PC-3 (cell line): ENCODE data around the gene GALNT10. TPM values are rescaled to one million over a fixed set of nuclear protein-coding genes. Genes with fewer than 3 reads are reported as not detected.

Experiments used
- ATAC-seq: fragments of 200-7000 bp; cut with Tn5 transposase; 2 replicates; pipeline ENCODE4 v1.9.1; 2020; ENCODE audit warnings: mild to moderate bottlenecking, moderate library complexity
- BruUV-seq: library from RNA; stranded (reverse); fragments of 400-500 nt; replicated peaks from 2 replicates; lab custom pipeline; 2021; lab: Mats Ljungman, UMichigan
- CTCF ChIA-PET: fragments of 300-600 bp; sonication (Branson Sonifier 250); formaldehyde crosslinking; loops from one replicate; lab custom pipeline; 2022; ENCODE audit warnings: antibody characterized with exemption; lab: Charles Lee
- POLR2A ChIA-PET: fragments of 300-600 bp; sonication (Branson Sonifier 250); formaldehyde crosslinking; loops from one replicate; lab custom pipeline; 2022; ENCODE audit warnings: antibody characterized with exemption; ENCODE audit not compliant: unreplicated experiment; lab: Charles Lee
- DNase-seq: peaks from one replicate; pipeline ENCODE4 v3.0.0-alpha.2; 2015
- H2AFZ ChIP-seq: fragments of 300-600 bp; sonication (generic); 2 replicates; pipeline ENCODE4 v1.6.0; 2016; ENCODE audit warnings: antibody characterized with exemption, low read length
- H3F3A ChIP-seq: fragments of 300-600 bp; sonication (generic); one replicate; pipeline ENCODE4 v1.6.0; 2017; ENCODE audit warnings: antibody characterized with exemption, low read length, control low read depth, mild to moderate bottlenecking; ENCODE audit not compliant: unreplicated experiment
- H3K27ac ChIP-seq: fragments of 300-600 bp; sonication (generic); 2 replicates; pipeline ENCODE4 v1.5.1; 2016; ENCODE audit warnings: mild to moderate bottlenecking, low read length
- H3K27me3 ChIP-seq: fragments of 300-600 bp; sonication (generic); 2 replicates; pipeline ENCODE4 v1.6.1; 2016; ENCODE audit warnings: low read length, mixed read lengths
- H3K36me3 ChIP-seq: fragments of 300-600 bp; sonication (generic); 2 replicates; pipeline ENCODE4 v1.6.1; 2016; ENCODE audit warnings: low read depth, mixed run types, low read length, mixed read lengths
- H3K4me1 ChIP-seq: fragments of 300-600 bp; sonication (generic); 2 replicates; pipeline ENCODE4 v1.5.1; 2016; ENCODE audit warnings: low read length; ENCODE audit not compliant: insufficient read depth
- H3K4me2 ChIP-seq: fragments of 300-600 bp; sonication (generic); 2 replicates; pipeline ENCODE4 v1.6.0; 2016; ENCODE audit warnings: low read length
- H3K4me3 ChIP-seq: fragments of 300-600 bp; sonication (generic); 2 replicates; pipeline ENCODE4 v1.5.1; 2016; ENCODE audit warnings: mild to moderate bottlenecking, low read length, mixed read lengths
- H3K79me2 ChIP-seq: fragments of 300-600 bp; sonication (generic); 2 replicates; pipeline ENCODE4 v1.6.1; 2017; ENCODE audit warnings: low read length, mixed read lengths
- H3K9ac ChIP-seq: fragments of 300-600 bp; sonication (generic); 2 replicates; pipeline ENCODE4 v1.6.0; 2016; ENCODE audit warnings: mild to moderate bottlenecking, low read length
- H3K9me2 ChIP-seq: fragments of 300-600 bp; sonication (generic); replicated peaks from 2 replicates; pipeline ENCODE4 v1.6.1; 2016; ENCODE audit warnings: mixed run types, low read length, mixed read lengths
- H3K9me3 ChIP-seq: fragments of 300-600 bp; sonication (generic); 2 replicates; pipeline ENCODE4 v1.6.1; 2016; ENCODE audit warnings: low read length, mixed read lengths
- H4K20me1 ChIP-seq: fragments of 300-600 bp; sonication (generic); 2 replicates; pipeline ENCODE4 v1.6.1; 2016; ENCODE audit warnings: low read length, mixed read lengths
- EZH2 ChIP-seq: fragments of 300-600 bp; sonication (generic); IDR thresholded peaks from one replicate; pipeline ENCODE4 v1.6.1; 2017; ENCODE audit warnings: antibody characterized with exemption, mild to moderate bottlenecking, low read length; ENCODE audit not compliant: unreplicated experiment
- EZH2phosphoT487 ChIP-seq: fragments of 300-600 bp; sonication (generic); IDR thresholded peaks from 2 replicates; pipeline ENCODE4 v1.6.1; 2018; ENCODE audit warnings: mild to moderate bottlenecking, antibody characterized with exemption, low read length, borderline replicate concordance
- intact Hi-C: fragments of 100-400 bp; cut with micrococcal nuclease; formaldehyde crosslinking; loops from 2 replicates; pipeline ENCODE4 v1.9.0; 2023
- total RNA-seq: library from RNA; depleted of rRNA; stranded (reverse); fragments of >200 nt; gene quantifications from 2 replicates; pipeline ENCODE4 v1.2.3, GENCODE V29; 2014
- TF ChIP-seq, protein P1 (sequence below): fragments of 300-600 bp; sonication (generic); conservative IDR thresholded peaks from 2 replicates; pipeline ENCODE4 v1.5.1; 2017; ENCODE audit warnings: antibody characterized with exemption, low read depth, mild to moderate bottlenecking, low read length

Gene GALNT10
- total RNA-seq, 1 experiment from 2014 or later, result 46.2 TPM

DNA sequence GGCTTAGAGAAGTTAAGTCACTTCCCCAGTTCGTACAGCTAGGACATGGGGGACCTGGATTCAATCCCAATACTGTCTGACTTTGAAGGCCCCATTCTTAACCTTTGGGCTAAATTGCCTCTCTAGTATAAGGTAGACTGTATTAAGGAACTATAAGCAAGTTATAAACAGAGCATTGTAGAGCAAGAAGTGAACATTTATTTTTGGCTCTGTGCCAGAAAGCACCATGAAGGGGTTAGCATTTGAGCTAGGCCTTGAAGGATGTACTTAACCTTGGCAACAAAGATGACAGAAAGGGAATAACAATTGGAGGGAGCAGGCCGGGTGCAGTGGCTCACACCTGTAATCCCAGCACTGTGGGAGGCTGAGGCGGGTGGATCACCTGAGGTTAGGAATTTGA is 32.8 kb downstream of the GALNT10 start:
- CTCF ChIA-PET, result no interaction called here
- intact Hi-C loops, result loop anchor here (5.0 kb wide), 1 partner anchor 64 kb away; no protein-coding TSS in a partner anchor

DNA sequence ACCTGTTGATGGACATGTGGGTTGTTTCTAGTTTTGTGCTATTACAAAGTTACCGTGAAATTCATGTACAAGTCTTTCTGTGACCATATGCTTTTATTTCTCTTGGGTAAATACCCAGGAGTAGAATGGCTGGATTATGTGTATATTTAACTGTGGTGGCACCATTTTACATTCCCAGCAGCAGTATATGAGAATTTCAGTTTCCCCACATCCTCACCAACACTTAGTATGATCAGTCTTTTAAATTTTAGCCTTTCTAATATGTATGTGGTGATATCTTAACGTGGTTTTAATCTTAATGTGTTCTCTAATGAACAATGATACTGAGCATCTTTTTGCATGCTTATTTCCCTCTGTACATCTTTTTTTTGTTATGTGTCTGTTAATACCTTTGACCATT is 36.6 kb downstream of the GALNT10 start:
- Histone ChIP-seq H3K4me1 (peaks cover 12% of the 10 kb centered on the region), H3K36me3 (peaks cover 11% of the 10 kb centered on the region; the same call in 1 of the 2 replicates), H3F3A (peaks cover 3% of the 10 kb centered on the region), H3K4me3 (no peak overlapping the region), H2AFZ (no peak overlapping the region), H4K20me1 (no peaks in the 10 kb centered on the region), H3K27ac (no peak overlapping the region), H3K27me3 (no peaks in the 10 kb centered on the region), H3K9me2 (no peaks in the 10 kb centered on the region), H3K79me2 (peaks cover 20% of the 10 kb centered on the region), H3K9ac (no peak overlapping the region), H3K4me2 (no peak overlapping the region), H3K9me3 (no peaks in the 10 kb centered on the region)
- ChIA-PET POLR2A (no interaction called here), CTCF (no interaction called here)
- TF ChIP-seq, protein P1, sequence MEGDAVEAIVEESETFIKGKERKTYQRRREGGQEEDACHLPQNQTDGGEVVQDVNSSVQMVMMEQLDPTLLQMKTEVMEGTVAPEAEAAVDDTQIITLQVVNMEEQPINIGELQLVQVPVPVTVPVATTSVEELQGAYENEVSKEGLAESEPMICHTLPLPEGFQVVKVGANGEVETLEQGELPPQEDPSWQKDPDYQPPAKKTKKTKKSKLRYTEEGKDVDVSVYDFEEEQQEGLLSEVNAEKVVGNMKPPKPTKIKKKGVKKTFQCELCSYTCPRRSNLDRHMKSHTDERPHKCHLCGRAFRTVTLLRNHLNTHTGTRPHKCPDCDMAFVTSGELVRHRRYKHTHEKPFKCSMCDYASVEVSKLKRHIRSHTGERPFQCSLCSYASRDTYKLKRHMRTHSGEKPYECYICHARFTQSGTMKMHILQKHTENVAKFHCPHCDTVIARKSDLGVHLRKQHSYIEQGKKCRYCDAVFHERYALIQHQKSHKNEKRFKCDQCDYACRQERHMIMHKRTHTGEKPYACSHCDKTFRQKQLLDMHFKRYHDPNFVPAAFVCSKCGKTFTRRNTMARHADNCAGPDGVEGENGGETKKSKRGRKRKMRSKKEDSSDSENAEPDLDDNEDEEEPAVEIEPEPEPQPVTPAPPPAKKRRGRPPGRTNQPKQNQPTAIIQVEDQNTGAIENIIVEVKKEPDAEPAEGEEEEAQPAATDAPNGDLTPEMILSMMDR, result no peak
- TF ChIP-seq EZH2 (no peak), EZH2phosphoT487 (no peak)
- ATAC-seq (no peak), DNase-seq (no peak)
- no TSS peak for BruUV-seq
- intact Hi-C loops, result no loop called here

More for the DNA sequence above, 32.8 kb downstream of the GALNT10 start:
- TF ChIP-seq, protein P1, result no peak
- TF ChIP-seq EZH2 (no peak), EZH2phosphoT487 (no peak)
- no peak for ATAC-seq
- no peaks in the 10 kb centered on the region for H4K20me1 ChIP-seq
- H3K9me3 ChIP-seq, result no peaks in the 10 kb centered on the region
- H3F3A ChIP-seq, result peaks cover 7% of the 10 kb centered on the region
- no peak overlapping the region for H3K27ac ChIP-seq
- H3K9me2 ChIP-seq, result no peaks in the 10 kb centered on the region
- H3K79me2 ChIP-seq, result peaks cover 20% of the 10 kb centered on the region
- no peak overlapping the region for H3K9ac ChIP-seq
- BruUV-seq, result no TSS peak
- no peak overlapping the region for H3K4me3 ChIP-seq
- H2AFZ ChIP-seq, result no peak overlapping the region
- DNase-seq, result no peak
- no peaks in the 10 kb centered on the region for H3K27me3 ChIP-seq
- peaks cover 36% of the 10 kb centered on the region for H3K4me1 ChIP-seq
- no peak overlapping the region for H3K4me2 ChIP-seq
- POLR2A ChIA-PET, result no interaction called here
- H3K36me3 ChIP-seq, result peaks cover 15% of the 10 kb centered on the region; the same call in 1 of the 2 replicates

- no peak overlapping the region for H3K27ac ChIP-seq
- no peak for DNase-seq
- H3K4me1 ChIP-seq, result no peaks in the 10 kb centered on the region
- intact Hi-C loops, result no loop called here
- CTCF ChIA-PET, result no interaction called here
- TF ChIP-seq, protein P1, result no peak
- TF ChIP-seq EZH2phosphoT487 (no peak), EZH2 (no peak)
- H3K4me2 ChIP-seq, result no peak overlapping the region
- no peak overlapping the region for H3K9ac ChIP-seq
- 0 out of 2 replicates have a peak, but pooled peaks cover 8% of the 10 kb centered on the region for H3K79me2 ChIP-seq
- no peak for ATAC-seq
- no peaks in the 10 kb centered on the region for H3K9me3 ChIP-seq
- POLR2A ChIA-PET, result no interaction called here
- no peaks in the 10 kb centered on the region for H3F3A ChIP-seq
- H3K36me3 ChIP-seq, result peaks cover 5% of the 10 kb centered on the region; the same call in 1 of the 2 replicates
- H2AFZ ChIP-seq, result no peak overlapping the region
- no peaks in the 10 kb centered on the region for H4K20me1 ChIP-seq
- no peaks in the 10 kb centered on the region for H3K27me3 ChIP-seq
- H3K9me2 ChIP-seq, result no peaks in the 10 kb centered on the region
- H3K4me3 ChIP-seq, result no peak overlapping the region
- no TSS peak for BruUV-seq
Observed at GRCh38 chr5:154228696-154229095, 38.2 kb downstream of the GALNT10 start.
